ENCODE results near the gene SPATS2.

- no peak for TF ChIP-seq CTCF (conservative IDR thresholded peaks at IDR 0.05; ENCODE audit: low read depth, low read length)
- TF ChIP-seq USF2 (IDR thresholded peaks at IDR 0.05; ENCODE audit: low read depth, low read length), result no peak
- no peak for TF ChIP-seq POLR2A (IDR thresholded peaks at IDR 0.05; ENCODE audit: low read depth, low read length)
- no peak for TF ChIP-seq SMC3 (IDR thresholded peaks at IDR 0.05; ENCODE audit: low read depth, low read length)
- TF ChIP-seq CEBPB (IDR thresholded peaks at IDR 0.05; ENCODE audit: low read depth, low read length), result no peak
- TF ChIP-seq RCOR1 (IDR thresholded peaks at IDR 0.05; ENCODE audit: insufficient replicate concordance, low read length), result no peak
- no peak for TF ChIP-seq BHLHE40 (IDR thresholded peaks at IDR 0.05; ENCODE audit: low read depth, low read length)
- TF ChIP-seq RAD21 (IDR thresholded peaks at IDR 0.05; ENCODE audit: low read length), result no peak
- no peak for TF ChIP-seq RFX5 (IDR thresholded peaks at IDR 0.05; ENCODE audit: low read depth, low read length)
- TF ChIP-seq MAZ (IDR thresholded peaks at IDR 0.05; ENCODE audit: borderline replicate concordance, low read depth, low read length), result no peak
These were observed 43.6 kb downstream of the SPATS2 start for GRCh38 chr12:49410818-49411217.

Data from IMR-90 (cell line).